HepG2 (cell line): Measurements from ENCODE around the gene ATP1B2. TPM values are rescaled to one million over a fixed set of nuclear protein-coding genes. Genes with fewer than 3 reads are reported as not detected.
A peak's percentile ranks its signal among the peaks of the same experiment; 100 is the strongest.

Experiments
- ARNT ChIP-seq: fragments of 450-650 bp; IDR thresholded peaks from 2 replicates; pipeline ENCODE4 v1.6.1; 2017
- ARNT2 ChIP-seq: sonication (generic); formaldehyde crosslinking; IDR thresholded peaks from 2 replicates; pipeline ENCODE4 v1.8.0; 2022; ENCODE audit warnings: mild to moderate bottlenecking, low read depth, missing genetic modification reagents, moderate library complexity
- ATM ChIP-seq: fragments of 450-650 bp; IDR thresholded peaks from 2 replicates; pipeline ENCODE4 v1.7.1; 2017; ENCODE audit warnings: mild to moderate bottlenecking, borderline replicate concordance
- BCL6 ChIP-seq: IDR thresholded peaks from 2 replicates; pipeline ENCODE4 v1.6.1; 2016; ENCODE audit warnings: missing genetic modification reagents, missing compliant biosample characterization
- CCAR2 ChIP-seq: fragments of 200-400 bp; formaldehyde crosslinking; optimal IDR thresholded peaks from 2 replicates; pipeline ENCODE3; 2018; ENCODE audit warnings: low read depth, mild to moderate bottlenecking, low read length, moderate library complexity
- CENPX ChIP-seq: sonication (generic); formaldehyde crosslinking; IDR thresholded peaks from 2 replicates; pipeline ENCODE4 v1.9.0; 2021; ENCODE audit warnings: mild to moderate bottlenecking, missing genetic modification reagents, moderate library complexity
- CHD2 ChIP-seq: IDR thresholded peaks from 2 replicates; pipeline ENCODE4 v1.6.1; 2011; ENCODE audit warnings: low read depth, low read length, improper control_type of control experiment
- FOSL2 ChIP-seq: sonication (generic); formaldehyde crosslinking; IDR thresholded peaks from 2 replicates; pipeline ENCODE4 v1.4.0; 2020; ENCODE audit warnings: missing genetic modification reagents
- GABPB1 ChIP-seq: IDR thresholded peaks from 2 replicates; pipeline ENCODE4 v1.6.1; 2016; ENCODE audit warnings: mild to moderate bottlenecking, missing genetic modification reagents, moderate library complexity, missing compliant biosample characterization
- HMG20A ChIP-seq: IDR thresholded peaks from 2 replicates; pipeline ENCODE4 v1.6.1; 2016; ENCODE audit warnings: borderline replicate concordance
- LCORL ChIP-seq, 2 experiments: fragments of 450-650 bp in 1 of 2; sonication (generic) in 1 of 2; formaldehyde crosslinking in 1 of 2; IDR thresholded peaks; 2 replicates each; pipeline versions ENCODE4 v1.5.0 to v1.6.1; 2017 to 2020; ENCODE audit warnings: antibody characterized with exemption in 1 of 2, missing genetic modification reagents in 1 of 2
- MED1 ChIP-seq: sonication (generic); formaldehyde crosslinking; IDR thresholded peaks from 2 replicates; pipeline ENCODE4 v1.4.0; 2020; ENCODE audit warnings: missing genetic modification reagents
- NFIC ChIP-seq: IDR thresholded peaks from 2 replicates; pipeline ENCODE4 v1.6.1; 2012; ENCODE audit warnings: mild to moderate bottlenecking, low read length, inconsistent platforms
- NR2F6 ChIP-seq, 2 experiments: IDR thresholded peaks; 2 replicates each; pipeline ENCODE4 v1.6.1; 2016; ENCODE audit warnings: antibody characterized with exemption in 1 of 2, mild to moderate bottlenecking in 1 of 2
- RBFOX2 ChIP-seq: fragments of 200-400 bp; formaldehyde crosslinking; IDR thresholded peaks from 2 replicates; pipeline ENCODE4 v1.6.1; 2017; ENCODE audit warnings: low read depth, mild to moderate bottlenecking, low read length
- RFX3 ChIP-seq: IDR thresholded peaks from 2 replicates; pipeline ENCODE4 v1.6.1; 2016; ENCODE audit warnings: missing biosample characterization, missing genetic modification reagents
- SYNCRIP ChIP-seq: fragments of 200-400 bp; formaldehyde crosslinking; IDR thresholded peaks from 2 replicates; pipeline ENCODE4 v1.6.1; 2018; ENCODE audit warnings: mild to moderate bottlenecking, low read depth, low read length; ENCODE audit not compliant: insufficient read depth
- TAF15 ChIP-seq: fragments of 200-400 bp; formaldehyde crosslinking; IDR thresholded peaks from one replicate; pipeline ENCODE4 v1.6.1; 2018; ENCODE audit warnings: mild to moderate bottlenecking, low read depth, low read length; ENCODE audit not compliant: poor library complexity, severe bottlenecking
- TEAD3 ChIP-seq: optimal IDR thresholded peaks from 2 replicates; pipeline ENCODE3; 2016; ENCODE audit warnings: borderline replicate concordance
- ZNF484 ChIP-seq: sonication (generic); formaldehyde crosslinking; IDR thresholded peaks from 2 replicates; pipeline ENCODE4 v1.5.1; 2020; ENCODE audit warnings: mild to moderate bottlenecking, low read depth, missing genetic modification reagents, borderline replicate concordance
- ZNF614 ChIP-seq: IDR thresholded peaks from 2 replicates; pipeline ENCODE4 v1.6.1; 2018; ENCODE audit warnings: missing biosample characterization, missing genetic modification reagents, inconsistent platforms, borderline replicate concordance
- ZNF629 ChIP-seq: sonication (generic); formaldehyde crosslinking; conservative IDR thresholded peaks from 2 replicates; pipeline ENCODE4 v1.5.0; 2020; ENCODE audit warnings: missing genetic modification reagents
- ZNF792 ChIP-seq: IDR thresholded peaks from 2 replicates; pipeline ENCODE4 v1.6.1; 2016
- ZSCAN29 ChIP-seq: sonication (generic); formaldehyde crosslinking; conservative IDR thresholded peaks from 2 replicates; pipeline ENCODE4 v1.4.0; 2020; ENCODE audit warnings: mild to moderate bottlenecking, missing genetic modification reagents
- ZSCAN9 ChIP-seq: IDR thresholded peaks from 2 replicates; pipeline ENCODE4 v1.6.1; 2016; ENCODE audit warnings: borderline replicate concordance
- polyA plus RNA-seq, 8 experiments: library from polyadenylated mRNA; depleted of rRNA in 3 of 8; stranded (reverse) in 7 of 8; unstranded in 1 of 8; fragments of >200 nt; fragmentation: Illumina TruSeq in 4 of 8; extraction: Trizol in 4 of 8; gene quantifications; 2 replicates each; pipeline versions ENCODE4 v1.2.1 to v1.2.3, GENCODE V29; 2011 to 2016; ENCODE audit warnings: low read depth in 4 of 8, missing spikeins in 1 of 8, mixed read lengths in 1 of 8; ENCODE audit not compliant: insufficient read depth in 1 of 8
- total RNA-seq, 5 experiments: library from RNA; depleted of rRNA; stranded (reverse); fragments of >200 nt; fragmentation: Illumina TruSeq; extraction: Trizol; gene quantifications; 2 replicates each; pipeline ENCODE4 v1.2.3, GENCODE V29; 2016; ENCODE audit warnings: low read depth in 1 of 5
- TF ChIP-seq, protein P1 (sequence below): sonication (generic); formaldehyde crosslinking; IDR thresholded peaks from 2 replicates; pipeline ENCODE4 v1.4.0; 2020; ENCODE audit warnings: missing genetic modification reagents
- TF ChIP-seq, protein P2 (sequence below): sonication (generic); formaldehyde crosslinking; IDR thresholded peaks from 2 replicates; pipeline ENCODE4 v1.9.0; 2021; ENCODE audit warnings: missing genetic modification reagents, borderline replicate concordance

Gene ATP1B2
- total and polyA plus RNA-seq, 2 of the 13 experiments (the other 11 are each of a cell fraction or from before 2014, with no cell fraction given) = not detected

DNA sequence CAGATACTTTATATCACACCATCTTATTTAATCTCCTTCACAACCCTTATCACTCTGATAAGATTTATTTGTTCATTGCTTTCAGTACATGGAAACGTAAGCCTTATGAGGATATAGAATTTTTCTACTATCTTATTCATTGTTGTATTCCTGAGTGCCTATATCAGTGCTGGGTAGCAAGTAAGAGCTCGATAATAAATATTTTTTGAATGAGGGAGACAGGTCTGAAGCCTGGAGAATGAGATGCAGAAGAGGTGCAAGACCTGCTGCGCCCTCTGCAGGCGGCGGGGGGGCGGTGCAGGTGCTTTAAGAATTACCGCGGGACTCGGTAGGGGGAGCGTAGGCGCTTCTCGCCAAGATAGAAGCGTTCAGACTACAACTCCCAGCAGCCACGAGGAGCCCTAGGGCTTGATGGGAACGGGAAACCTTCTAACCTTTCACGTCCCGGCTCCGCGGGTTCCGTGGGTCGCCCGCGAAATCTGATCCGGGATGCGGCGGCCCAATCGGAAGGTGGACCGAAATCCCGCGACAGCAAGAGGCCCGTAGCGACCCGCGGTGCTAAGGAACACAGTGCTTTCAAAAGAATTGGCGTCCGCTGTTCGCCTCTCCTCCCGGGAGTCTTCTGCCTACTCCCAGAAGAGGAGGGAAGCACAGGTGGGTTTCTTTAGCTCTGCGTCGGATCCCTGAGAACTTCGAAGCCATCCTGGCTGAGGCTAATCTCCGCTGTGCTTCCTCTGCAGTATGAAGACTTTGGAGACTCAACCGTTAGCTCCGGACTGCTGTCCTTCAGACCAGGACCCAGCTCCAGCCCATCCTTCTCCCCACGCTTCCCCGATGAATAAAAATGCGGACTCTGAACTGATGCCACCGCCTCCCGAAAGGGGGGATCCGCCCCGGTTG lies 37.4 kb downstream of the ATP1B2 start, which contains the start of gene WRAP53 (continued):
- peak; percentile 47; the same call in 1 of the 2 replicates for TF ChIP-seq ZSCAN9 (CRISPR knock-in tag)
- 0 out of 2 replicates have a peak, but pooled peaks have one; percentile 24 for TF ChIP-seq NFIC
- peak; percentile 68; the same call in 1 of the 2 replicates for TF ChIP-seq ZNF614
- TF ChIP-seq FOSL2 (CRISPR knock-in tag) = peak; percentile 12; the same call in 1 of the 2 replicates
- TF ChIP-seq TEAD3 (CRISPR knock-in tag) = peak; percentile 33
- no peak for TF ChIP-seq ATM
- peak; percentile 44; the same call in 1 of the 2 replicates for TF ChIP-seq ZNF792 (CRISPR knock-in tag)
- no peak for TF ChIP-seq ARNT
- TF ChIP-seq, protein P1, sequence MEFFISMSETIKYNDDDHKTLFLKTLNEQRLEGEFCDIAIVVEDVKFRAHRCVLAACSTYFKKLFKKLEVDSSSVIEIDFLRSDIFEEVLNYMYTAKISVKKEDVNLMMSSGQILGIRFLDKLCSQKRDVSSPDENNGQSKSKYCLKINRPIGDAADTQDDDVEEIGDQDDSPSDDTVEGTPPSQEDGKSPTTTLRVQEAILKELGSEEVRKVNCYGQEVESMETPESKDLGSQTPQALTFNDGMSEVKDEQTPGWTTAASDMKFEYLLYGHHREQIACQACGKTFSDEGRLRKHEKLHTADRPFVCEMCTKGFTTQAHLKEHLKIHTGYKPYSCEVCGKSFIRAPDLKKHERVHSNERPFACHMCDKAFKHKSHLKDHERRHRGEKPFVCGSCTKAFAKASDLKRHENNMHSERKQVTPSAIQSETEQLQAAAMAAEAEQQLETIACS (CRISPR knock-in tag) = no peak
- TF ChIP-seq LCORL (IDR thresholded peaks at IDR 0.05) = no peak
- TF ChIP-seq LCORL (CRISPR knock-in tag; IDR thresholded peaks at IDR 0.05) = 0 out of 2 replicates have a peak, but pooled peaks have one; percentile 40
- TF ChIP-seq CHD2 = peak; percentile 91
- peak; percentile 46; the same call in 1 of the 2 replicates for TF ChIP-seq RBFOX2
- peak; percentile 27; the same call in 1 of the 2 replicates for TF ChIP-seq MED1
- TF ChIP-seq CENPX (CRISPR knock-in tag) = no peak
- TF ChIP-seq BCL6 (CRISPR knock-in tag) = 0 out of 2 replicates have a peak, but pooled peaks have one; percentile 21
- no peak for TF ChIP-seq TAF15
- no peak for TF ChIP-seq SYNCRIP
- no peak for TF ChIP-seq HMG20A (CRISPR knock-in tag)
- peak; percentile 74; the same call in 1 of the 2 replicates for TF ChIP-seq ARNT2
- no peak for TF ChIP-seq ZNF484 (CRISPR knock-in tag)
- no peak for TF ChIP-seq ZNF629 (CRISPR knock-in tag)
- TF ChIP-seq ZSCAN29 = no peak
- TF ChIP-seq, protein P2, sequence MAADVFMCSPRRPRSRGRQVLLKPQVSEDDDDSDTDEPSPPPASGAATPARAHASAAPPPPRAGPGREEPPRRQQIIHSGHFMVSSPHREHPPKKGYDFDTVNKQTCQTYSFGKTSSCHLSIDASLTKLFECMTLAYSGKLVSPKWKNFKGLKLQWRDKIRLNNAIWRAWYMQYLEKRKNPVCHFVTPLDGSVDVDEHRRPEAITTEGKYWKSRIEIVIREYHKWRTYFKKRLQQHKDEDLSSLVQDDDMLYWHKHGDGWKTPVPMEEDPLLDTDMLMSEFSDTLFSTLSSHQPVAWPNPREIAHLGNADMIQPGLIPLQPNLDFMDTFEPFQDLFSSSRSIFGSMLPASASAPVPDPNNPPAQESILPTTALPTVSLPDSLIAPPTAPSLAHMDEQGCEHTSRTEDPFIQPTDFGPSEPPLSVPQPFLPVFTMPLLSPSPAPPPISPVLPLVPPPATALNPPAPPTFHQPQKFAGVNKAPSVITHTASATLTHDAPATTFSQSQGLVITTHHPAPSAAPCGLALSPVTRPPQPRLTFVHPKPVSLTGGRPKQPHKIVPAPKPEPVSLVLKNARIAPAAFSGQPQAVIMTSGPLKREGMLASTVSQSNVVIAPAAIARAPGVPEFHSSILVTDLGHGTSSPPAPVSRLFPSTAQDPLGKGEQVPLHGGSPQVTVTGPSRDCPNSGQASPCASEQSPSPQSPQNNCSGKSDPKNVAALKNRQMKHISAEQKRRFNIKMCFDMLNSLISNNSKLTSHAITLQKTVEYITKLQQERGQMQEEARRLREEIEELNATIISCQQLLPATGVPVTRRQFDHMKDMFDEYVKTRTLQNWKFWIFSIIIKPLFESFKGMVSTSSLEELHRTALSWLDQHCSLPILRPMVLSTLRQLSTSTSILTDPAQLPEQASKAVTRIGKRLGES (CRISPR knock-in tag) = no peak
- TF ChIP-seq RFX3 (CRISPR knock-in tag) = peak; percentile 59; the same call in 1 of the 2 replicates
- no peak for TF ChIP-seq CCAR2
- peak; percentile 49 for TF ChIP-seq NR2F6 (IDR thresholded peaks at IDR 0.05)
- TF ChIP-seq NR2F6 (CRISPR knock-in tag; IDR thresholded peaks at IDR 0.05) = peak; percentile 64; the same call in 1 of the 2 replicates
- peak; percentile 88 for TF ChIP-seq GABPB1 (CRISPR knock-in tag)
